Activated CD8-positive, alpha-beta memory T cell treated with anti-CD3 and anti-CD28 coated beads for 36 hours (primary cell): ENCODE measurements around the gene DPH2. TPM values are rescaled to one million over a fixed set of nuclear protein-coding genes. Genes with fewer than 3 reads are reported as not detected.

Experiments
- CTCF ChIA-PET: fragments of 350-600 bp; sonication (Branson Sonifier 250); formaldehyde crosslinking; loops from one replicate; lab custom pipeline; 2021; ENCODE audit warnings: antibody characterized with exemption; lab: Charles Lee
- POLR2A ChIA-PET: fragments of 350-600 bp; sonication (Branson Sonifier 250); formaldehyde crosslinking; loops from one replicate; lab custom pipeline; 2021; ENCODE audit warnings: antibody characterized with exemption; lab: Charles Lee
- total RNA-seq, 2 experiments: library from RNA; stranded (reverse); gene quantifications; one replicate each; pipeline ENCODE4 v1.2.3, GENCODE V29; 2021

DPH2 gene
- 10 to 100 TPM; 74.5 to 79.7 TPM for total RNA-seq

- POLR2A ChIA-PET, result interaction anchor here (1.2 kb wide), 1 partner anchor 22 kb away, joined by 3 read pairs; no protein-coding TSS in a partner anchor
Measured at GRCh38 chr1:43969746-43970466, at the start of gene DPH2. Gene DPH2, plus strand, starts transcription at chr1:43970010. Its CDS starts 166 bp downstream, at chr1:43970176.

DNA sequence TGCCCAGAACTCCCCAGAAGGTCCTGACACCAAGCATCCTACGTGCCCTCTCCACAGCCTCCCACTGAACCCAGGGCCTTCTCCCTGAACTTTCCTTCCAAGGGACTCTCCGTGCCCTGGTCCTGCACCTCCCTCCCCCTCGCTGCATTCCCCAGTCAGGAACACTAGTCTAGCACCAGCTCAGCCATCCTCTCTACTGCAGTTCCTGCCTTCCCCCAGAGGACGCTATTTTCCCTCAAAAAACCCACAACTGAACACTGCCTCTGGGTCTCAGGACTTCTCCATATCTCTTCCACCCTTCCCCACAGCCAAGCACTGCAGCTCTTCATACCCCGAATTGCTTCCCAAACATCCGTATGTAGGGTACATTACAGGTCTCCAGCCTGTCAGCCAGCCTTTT lies 48.8 kb upstream of the DPH2 start:
- ChIA-PET POLR2A (no interaction called here), CTCF (no interaction called here)

More at GRCh38 chr1:43969746-43970466, at the start of gene DPH2:
- CTCF ChIA-PET, result interaction anchor here (0.7 to 4.0 kb wide), 3 partner anchors 23 to 205 kb away, joined by 4 to 16 read pairs (median 6); partner anchors contain the start of gene IPO13

DNA sequence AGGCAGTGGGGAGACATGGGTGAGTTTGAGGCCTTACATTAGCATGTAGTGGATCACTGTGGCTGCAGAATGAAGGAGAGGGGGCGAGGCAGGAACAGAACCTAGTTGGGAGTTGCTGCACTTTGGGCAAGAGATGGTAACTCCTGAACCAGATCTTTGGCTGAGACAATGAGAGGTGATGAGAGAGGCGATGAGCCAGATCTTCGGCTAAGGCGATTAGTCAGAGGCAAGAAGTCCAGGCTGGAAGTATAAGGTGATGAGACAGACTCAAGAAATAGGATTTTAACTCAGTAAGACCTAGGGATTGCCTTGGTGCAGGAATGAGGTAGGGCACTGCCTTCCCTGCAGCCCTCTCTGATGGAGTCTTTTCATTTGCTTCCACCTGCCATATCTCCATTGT lies 45.3 kb upstream of the DPH2 start:
- ChIA-PET CTCF (interaction anchor here (1.4 kb wide), 1 partner anchor 10 kb away, joined by 6 read pairs; no protein-coding TSS in a partner anchor), POLR2A (no interaction called here)

DNA sequence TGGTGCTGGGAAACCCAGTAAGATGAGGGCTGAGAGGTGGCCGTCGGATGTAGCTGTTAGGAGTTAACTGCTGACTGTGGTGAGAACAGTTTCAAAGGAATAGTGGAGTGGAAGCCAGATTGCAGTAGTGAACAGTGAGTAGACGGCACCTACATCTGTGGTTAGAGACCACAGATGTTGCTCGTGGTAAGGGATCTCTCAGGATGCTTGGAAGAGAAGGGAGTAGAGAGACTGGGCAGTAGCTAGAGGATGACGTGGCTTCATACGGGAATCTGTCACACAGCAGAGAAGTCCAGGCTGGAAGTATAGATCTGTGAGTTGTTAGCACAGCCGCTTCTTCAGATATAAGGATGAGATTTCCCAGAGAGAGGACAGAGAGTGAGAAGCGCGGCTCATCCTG lies 44.0 kb upstream of the DPH2 start:
- POLR2A ChIA-PET, result no interaction called here

DNA sequence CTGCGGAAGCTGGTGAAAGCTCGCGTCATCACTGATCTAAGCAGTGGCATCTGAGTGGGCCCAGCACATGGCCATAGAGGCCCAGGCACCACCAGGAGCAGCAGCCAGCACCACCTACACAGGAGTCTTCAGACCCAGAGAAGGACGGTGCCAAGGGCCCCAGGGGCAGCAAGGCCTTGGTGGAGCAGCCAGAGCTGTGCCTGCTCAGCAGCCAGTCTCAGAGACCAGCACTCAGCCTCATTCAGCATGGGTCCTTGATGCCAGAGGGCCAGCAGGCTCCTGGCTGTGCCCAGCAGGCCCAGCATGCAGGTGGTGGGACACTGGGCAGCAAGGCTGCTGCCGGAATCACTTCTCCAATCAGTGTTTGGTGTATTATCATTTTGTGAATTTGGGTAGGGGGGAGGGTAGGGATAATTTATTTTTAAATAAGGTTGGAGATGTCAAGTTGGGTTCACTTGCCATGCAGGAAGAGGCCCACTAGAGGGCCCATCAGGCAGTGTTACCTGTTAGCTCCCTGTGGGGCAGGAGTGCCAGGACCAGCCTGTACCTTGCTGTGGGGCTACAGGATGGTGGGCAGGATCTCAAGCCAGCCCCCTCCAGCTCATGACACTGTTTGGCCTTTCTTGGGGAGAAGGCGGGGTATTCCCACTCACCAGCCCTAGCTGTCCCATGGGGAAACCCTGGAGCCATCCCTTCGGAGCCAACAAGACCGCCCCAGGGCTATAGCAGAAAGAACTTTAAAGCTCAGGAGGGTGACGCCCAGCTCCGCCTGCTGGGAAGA lies 39.5 kb upstream of the DPH2 start:
- ChIA-PET POLR2A (no interaction called here), CTCF (interaction anchor here (1.0 to 1.7 kb wide), 3 partner anchors 118 to 166 kb away, joined by 3 to 7 read pairs (median 5); no protein-coding TSS in a partner anchor)

More for the DNA sequence above, 44.0 kb upstream of the DPH2 start:
- CTCF ChIA-PET, result interaction anchor here (1.7 kb wide), 1 partner anchor 10 kb away, joined by 5 read pairs; no protein-coding TSS in a partner anchor

- ChIA-PET POLR2A (no interaction called here), CTCF (interaction anchor here (1.0 to 1.7 kb wide), 3 partner anchors 118 to 166 kb away, joined by 3 to 7 read pairs (median 5); no protein-coding TSS in a partner anchor)
Measured at GRCh38 chr1:43930949-43931275, 38.9 kb upstream of the DPH2 start.

DNA sequence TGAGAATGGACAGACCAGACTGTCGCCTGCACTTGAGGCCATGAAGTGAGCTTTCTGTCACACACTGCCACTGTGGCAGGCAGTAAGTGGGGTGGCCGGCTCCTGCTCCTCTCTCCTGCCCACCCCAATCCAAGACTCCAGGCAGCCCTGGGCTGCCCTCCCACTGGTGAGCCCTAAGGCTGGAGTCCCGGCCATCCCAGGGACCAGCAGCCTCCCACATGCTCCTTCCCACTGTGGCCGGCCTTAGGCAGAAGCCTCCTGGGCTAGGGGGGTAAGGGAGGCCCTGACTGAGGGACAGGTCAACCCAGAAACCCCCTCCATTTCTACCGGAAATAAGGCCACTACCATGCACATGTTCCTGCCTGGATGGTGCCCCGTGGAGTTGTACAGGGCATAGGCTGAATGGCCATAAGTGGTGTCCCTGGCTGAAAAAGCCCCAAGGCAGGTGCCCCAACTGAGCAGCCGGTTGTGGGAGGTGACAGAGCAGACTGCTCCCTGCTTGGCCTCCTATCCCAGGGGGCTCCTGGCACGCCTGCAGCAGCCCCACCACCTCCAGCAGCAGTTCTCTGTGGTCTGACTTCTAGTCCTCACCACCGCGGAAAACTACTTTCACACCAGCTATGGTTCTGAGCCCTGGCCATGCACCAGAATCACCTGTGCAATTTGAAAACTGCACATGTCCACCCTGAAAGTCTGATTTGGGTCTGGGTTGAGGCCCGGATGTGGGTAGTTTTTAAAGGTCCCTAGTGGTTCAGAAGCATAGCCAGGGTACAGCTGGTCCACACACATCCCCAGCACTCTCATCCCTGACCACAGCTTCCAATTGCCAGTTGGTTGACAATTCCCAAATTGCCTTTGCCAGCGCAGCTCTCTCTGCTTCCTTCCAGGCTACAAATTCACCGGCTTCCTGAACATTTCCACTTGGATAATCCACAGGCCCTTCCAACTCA lies 37.8 kb upstream of the DPH2 start:
- POLR2A ChIA-PET, result no interaction called here
- CTCF ChIA-PET, result interaction anchor here (0.8 to 6.7 kb wide), 4 partner anchors 14 to 704 kb away, joined by 3 to 79 read pairs (median 40); partner anchors contain the start of gene IPO13

GRCh38 chr1:43932786-43933385 lies 36.9 kb upstream of the DPH2 start:
- ChIA-PET CTCF (interaction anchor here (0.8 to 6.7 kb wide), 5 partner anchors 13 to 705 kb away, joined by 3 to 79 read pairs (median 5); partner anchors contain the start of gene IPO13), POLR2A (no interaction called here)

DNA sequence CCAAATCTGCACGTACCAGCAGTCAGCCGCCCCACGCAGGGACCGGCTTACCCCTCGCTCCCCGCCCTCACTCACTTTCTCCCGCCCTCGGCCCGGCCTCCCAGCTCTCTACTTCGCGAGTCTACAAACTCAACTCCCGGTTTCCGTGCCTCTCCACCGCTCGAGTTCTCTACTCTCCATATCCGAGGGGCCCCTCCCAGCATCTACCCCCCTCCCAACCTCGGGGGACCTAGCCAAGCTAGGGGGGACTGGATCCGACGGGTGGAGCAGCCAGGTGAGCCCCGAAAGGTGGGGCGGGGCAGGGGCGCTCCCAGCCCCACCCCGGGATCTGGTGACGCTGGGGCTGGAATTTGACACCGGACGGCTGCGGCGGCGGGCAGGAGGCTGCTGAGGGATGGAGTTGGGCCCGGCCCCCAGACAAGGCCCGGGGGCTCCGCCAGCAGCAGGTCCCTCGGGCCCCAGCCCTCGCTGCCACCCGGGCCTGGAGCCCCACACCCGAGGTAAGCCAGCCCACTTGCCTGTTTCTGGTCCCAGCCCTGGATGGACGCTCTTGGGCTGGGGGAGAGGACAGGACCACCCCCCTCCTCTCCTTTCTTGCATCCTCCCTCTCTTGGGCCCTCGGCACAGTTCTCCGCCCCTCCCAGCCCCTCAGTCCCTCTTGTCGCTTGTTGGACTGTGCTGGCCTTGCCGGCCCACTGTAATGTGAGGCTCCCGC lies 36.3 kb upstream of the DPH2 start, which contains the start of gene ARTN:
Gene ARTN, plus strand, starts transcription at position 416 of the 715 bp plus-strand sequence. CDS start 1,856 bp downstream, outside the sequence.
- ChIA-PET POLR2A (no interaction called here), CTCF (interaction anchor here (0.8 to 6.7 kb wide), 15 partner anchors 10 to 408 kb away, joined by 3 to 79 read pairs (median 4); partner anchors contain the start of genes IPO13, KDM4A, PTPRF and SLC6A9)

GRCh38 chr1:43934101-43934985 lies 35.5 kb upstream of the DPH2 start:
- POLR2A ChIA-PET, result interaction anchor here (1.0 to 1.2 kb wide), 2 partner anchors 37 to 228 kb away, joined by 3 read pairs; no protein-coding TSS in a partner anchor
- CTCF ChIA-PET, result interaction anchor here (0.6 to 6.7 kb wide), 34 partner anchors 8 to 408 kb away, joined by 3 to 79 read pairs (median 4); partner anchors contain the start of genes ATP6V0B, CCDC24, IPO13 and KDM4A

- ChIA-PET CTCF (interaction anchor here (0.6 to 6.7 kb wide), 27 partner anchors 9 to 405 kb away, joined by 3 to 79 read pairs (median 3); partner anchors contain the start of genes ATP6V0B, CCDC24, IPO13 and KDM4A), POLR2A (interaction anchor here (1.0 to 1.2 kb wide), 2 partner anchors 37 to 228 kb away, joined by 3 read pairs; no protein-coding TSS in a partner anchor)
Measured at GRCh38 chr1:43934986-43935324, 34.9 kb upstream of the DPH2 start.

- POLR2A ChIA-PET, result interaction anchor here (1.2 kb wide), 1 partner anchor 36 kb away, joined by 3 read pairs; no protein-coding TSS in a partner anchor
- CTCF ChIA-PET, result interaction anchor here (0.9 to 6.7 kb wide), 8 partner anchors 9 to 230 kb away, joined by 4 to 79 read pairs (median 6); partner anchors contain the start of gene IPO13
Measured at GRCh38 chr1:43935711-43936427, 33.9 kb upstream of the DPH2 start.

DNA sequence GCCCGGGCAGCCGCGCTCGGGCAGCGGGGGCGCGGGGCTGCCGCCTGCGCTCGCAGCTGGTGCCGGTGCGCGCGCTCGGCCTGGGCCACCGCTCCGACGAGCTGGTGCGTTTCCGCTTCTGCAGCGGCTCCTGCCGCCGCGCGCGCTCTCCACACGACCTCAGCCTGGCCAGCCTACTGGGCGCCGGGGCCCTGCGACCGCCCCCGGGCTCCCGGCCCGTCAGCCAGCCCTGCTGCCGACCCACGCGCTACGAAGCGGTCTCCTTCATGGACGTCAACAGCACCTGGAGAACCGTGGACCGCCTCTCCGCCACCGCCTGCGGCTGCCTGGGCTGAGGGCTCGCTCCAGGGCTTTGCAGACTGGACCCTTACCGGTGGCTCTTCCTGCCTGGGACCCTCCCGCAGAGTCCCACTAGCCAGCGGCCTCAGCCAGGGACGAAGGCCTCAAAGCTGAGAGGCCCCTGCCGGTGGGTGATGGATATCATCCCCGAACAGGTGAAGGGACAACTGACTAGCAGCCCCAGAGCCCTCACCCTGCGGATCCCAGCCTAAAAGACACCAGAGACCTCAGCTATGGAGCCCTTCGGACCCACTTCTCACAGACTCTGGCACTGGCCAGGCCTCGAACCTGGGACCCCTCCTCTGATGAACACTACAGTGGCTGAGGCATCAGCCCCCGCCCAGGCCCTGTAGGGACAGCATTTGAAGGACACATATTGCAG lies 33.2 kb upstream of the DPH2 start:
- POLR2A ChIA-PET, result no interaction called here
- CTCF ChIA-PET, result interaction anchor here (0.9 to 6.7 kb wide), 6 partner anchors 9 to 173 kb away, joined by 3 to 79 read pairs (median 6); partner anchors contain the start of gene IPO13

GRCh38 chr1:43937179-43937865 lies 32.5 kb upstream of the DPH2 start:
- POLR2A ChIA-PET, result no interaction called here
- CTCF ChIA-PET, result interaction anchor here (0.9 to 6.7 kb wide), 3 partner anchors 9 to 174 kb away, joined by 3 to 72 read pairs (median 3); partner anchors contain the start of gene IPO13
